HCT116 (cell line): ENCODE results near the gene PPM1H. TPM values are rescaled to one million over a fixed set of nuclear protein-coding genes. Genes with fewer than 3 reads are reported as not detected.

Experiments
- ATAC-seq: fragments of 200-7000 bp; cut with Tn5 transposase; 2 replicates; pipeline ENCODE4 v1.9.1; 2020; ENCODE audit warnings: mild to moderate bottlenecking, moderate library complexity
- BruUV-seq: library from RNA; stranded (reverse); fragments of 400-500 nt; replicated peaks from 2 replicates; lab custom pipeline; 2021; lab: Mats Ljungman, UMichigan
- CTCF ChIA-PET: fragments of 300-600 bp; sonication (Branson Sonifier 250); formaldehyde crosslinking; loops from one replicate; lab custom pipeline; 2021; ENCODE audit warnings: antibody characterized with exemption; lab: Charles Lee
- POLR2A ChIA-PET: fragments of 300-600, 350-600 bp; sonication (Branson Sonifier 250); formaldehyde crosslinking; loops from one replicate; lab custom pipeline; 2021; ENCODE audit warnings: antibody characterized with exemption; lab: Charles Lee
- RAD21 ChIA-PET, 2 experiments: fragments of 300-600 bp; sonication (Branson Sonifier 250); formaldehyde crosslinking; loops; one replicate each; lab custom pipeline; 2023; ENCODE audit warnings: low total read pairs in 2 of 2; ENCODE audit not compliant: uncharacterized antibody in 2 of 2, unreplicated experiment in 2 of 2, low non-redundant PET in 1 of 2; lab: Charles Lee
- DNase-seq: peaks from one replicate; pipeline ENCODE4 v3.0.0-alpha.2; 2010; ENCODE audit warnings: low read depth, low spot score
- H2AFZ ChIP-seq: fragments of 200-600 bp; shearing (Covaris generic), sonication (generic); 2 replicates; pipeline ENCODE4 v1.6.1; 2017; ENCODE audit warnings: low read depth, mixed run types, mixed read lengths, antibody characterized with exemption, low read length; ENCODE audit not compliant: poor library complexity, severe bottlenecking
- H3K27ac ChIP-seq: 2 replicates; pipeline ENCODE4 v1.5.1; 2012; ENCODE audit warnings: low read depth, low read length
- H3K27me3 ChIP-seq: fragments of 200-600 bp; sonication (generic); 2 replicates; pipeline ENCODE4 v1.6.1; 2016; ENCODE audit warnings: mixed run types, low read length, mixed read lengths; ENCODE audit not compliant: insufficient read depth
- H3K36me3 ChIP-seq, 2 experiments: fragments of 200-500 bp in 1 of 2; fragments of 200-600 bp in 1 of 2; sonication (Bioruptor generic) in 1 of 2; sonication (generic) in 1 of 2; 2 replicates each; pipeline versions ENCODE4 v1.5.1 to v1.6.1; 2014 to 2016; ENCODE audit warnings: low read length in 2 of 2, inconsistent platforms in 1 of 2, mixed read lengths in 1 of 2, mixed run types in 1 of 2; ENCODE audit not compliant: insufficient read depth in 2 of 2, control insufficient read depth in 1 of 2
- H3K4me1 ChIP-seq, 2 experiments: fragments of 200-600 bp in 1 of 2; sonication (generic) in 1 of 2; 2 replicates each; pipeline versions ENCODE4 v1.5.1 to v1.6.1; 2012 to 2017; ENCODE audit warnings: low read length in 2 of 2, inconsistent platforms in 1 of 2, mild to moderate bottlenecking in 1 of 2, mixed read lengths in 1 of 2, mixed run types in 1 of 2, moderate library complexity in 1 of 2; ENCODE audit not compliant: insufficient read depth in 2 of 2, control insufficient read depth in 1 of 2
- H3K4me2 ChIP-seq: fragments of 200-600 bp; sonication (generic); 2 replicates; pipeline ENCODE4 v1.6.1; 2017; ENCODE audit warnings: mixed run types, low read length, mixed read lengths
- H3K4me3 ChIP-seq, 2 experiments: fragments of 200-600 bp in 1 of 2; sonication (generic) in 1 of 2; replicated peaks in 1 of 2; 2 replicates each; pipeline ENCODE4 v1.5.1; 2011 to 2016; ENCODE audit warnings: low read length in 2 of 2, control low read depth in 1 of 2, low read depth in 1 of 2, mild to moderate bottlenecking in 1 of 2, mixed read lengths in 1 of 2, mixed run types in 1 of 2
- H3K79me2 ChIP-seq: fragments of 200-600 bp; sonication (generic); 2 replicates; pipeline ENCODE4 v1.6.1; 2017; ENCODE audit warnings: mild to moderate bottlenecking, mixed run types, low read length, moderate library complexity, mixed read lengths; ENCODE audit not compliant: insufficient read depth
- H3K9ac ChIP-seq: fragments of 200-600 bp; sonication (generic); 2 replicates; pipeline ENCODE4 v1.6.1; 2016; ENCODE audit warnings: low read length, mixed read lengths
- H3K9me2 ChIP-seq: fragments of 200-600 bp; sonication (generic), shearing (Covaris generic); 2 replicates; pipeline ENCODE4 v1.6.1; 2017; ENCODE audit warnings: mixed run types, mild to moderate bottlenecking, moderate library complexity; ENCODE audit not compliant: insufficient read depth
- H3K9me3 ChIP-seq, 2 experiments: fragments of 200-500 bp in 1 of 2; fragments of 200-600 bp in 1 of 2; sonication (Bioruptor generic) in 1 of 2; sonication (generic) in 1 of 2; 2 replicates each; pipeline ENCODE4 v1.6.1; 2014 to 2017; ENCODE audit warnings: low read length in 2 of 2, mixed read lengths in 2 of 2, inconsistent platforms in 1 of 2, low read depth in 1 of 2, mild to moderate bottlenecking in 1 of 2, mixed run types in 1 of 2, moderate library complexity in 1 of 2; ENCODE audit not compliant: control insufficient read depth in 1 of 2, insufficient read depth in 1 of 2
- H4K20me1 ChIP-seq: fragments of 200-600 bp; sonication (generic), shearing (Covaris generic); 2 replicates; pipeline ENCODE4 v1.6.1; 2017; ENCODE audit warnings: mixed run types, mild to moderate bottlenecking, moderate library complexity; ENCODE audit not compliant: insufficient read depth
- CBX3 ChIP-seq: IDR thresholded peaks from 2 replicates; pipeline ENCODE4 v1.6.1; 2012; ENCODE audit warnings: low read depth
- CEBPB ChIP-seq: IDR thresholded peaks from 2 replicates; pipeline ENCODE4 v1.6.1; 2012; ENCODE audit warnings: low read depth
- EGR1 ChIP-seq: IDR thresholded peaks from 2 replicates; pipeline ENCODE4 v1.6.1; 2012; ENCODE audit warnings: low read depth
- ELF1 ChIP-seq: IDR thresholded peaks from 2 replicates; pipeline ENCODE4 v1.6.1; 2012; ENCODE audit warnings: low read depth, borderline replicate concordance
- EZH2phosphoT487 ChIP-seq: fragments of 200-600 bp; IDR thresholded peaks from 2 replicates; pipeline ENCODE4 v1.6.1; 2018; ENCODE audit warnings: antibody characterized with exemption, borderline replicate concordance
- FOSL1 ChIP-seq: IDR thresholded peaks from 2 replicates; pipeline ENCODE4 v1.6.1; 2012; ENCODE audit warnings: low read depth
- JUND ChIP-seq: IDR thresholded peaks from 2 replicates; pipeline ENCODE4 v1.6.1; 2012
- POLR2A ChIP-seq: IDR thresholded peaks from 2 replicates; pipeline ENCODE4 v1.7.0; 2011; ENCODE audit warnings: borderline replicate concordance; ENCODE audit not compliant: insufficient read depth, insufficient read length; ENCODE audit errors: extremely low read depth
- POLR2AphosphoS5 ChIP-seq: IDR thresholded peaks from 2 replicates; pipeline ENCODE4 v1.6.1; 2011; ENCODE audit warnings: mild to moderate bottlenecking, low read depth, low read length, moderate library complexity
- RAD21 ChIP-seq: IDR thresholded peaks from 2 replicates; pipeline ENCODE4 v1.6.1; 2012; ENCODE audit warnings: low read depth, mild to moderate bottlenecking
- SIN3A ChIP-seq: IDR thresholded peaks from 2 replicates; pipeline ENCODE4 v1.6.1; 2012; ENCODE audit warnings: low read depth
- SP1 ChIP-seq: IDR thresholded peaks from 2 replicates; pipeline ENCODE4 v1.6.1; 2012; ENCODE audit warnings: low read depth
- SRF ChIP-seq: IDR thresholded peaks from 2 replicates; pipeline ENCODE4 v1.6.1; 2012; ENCODE audit warnings: low read depth
- TCF7L2 ChIP-seq: IDR thresholded peaks from 2 replicates; pipeline ENCODE4 v1.7.0; 2011; ENCODE audit warnings: borderline replicate concordance, inconsistent platforms; ENCODE audit not compliant: insufficient read depth, insufficient read length; ENCODE audit errors: extremely low read depth
- YY1 ChIP-seq: IDR thresholded peaks from 2 replicates; pipeline ENCODE4 v1.6.1; 2011; ENCODE audit warnings: low read length, low read depth, moderate library complexity, mild to moderate bottlenecking; ENCODE audit not compliant: insufficient replicate concordance; ENCODE audit errors: extremely low read depth
- ZFX ChIP-seq: fragments of 450-650 bp; IDR thresholded peaks from 2 replicates; pipeline ENCODE4 v1.6.1; 2017
- ZNF274 ChIP-seq: fragments of 200-500 bp; sonication (Bioruptor generic); IDR thresholded peaks from 2 replicates; pipeline ENCODE4 v1.6.1; 2014; ENCODE audit warnings: mild to moderate bottlenecking, low read depth, low read length, inconsistent platforms
- intact Hi-C: fragments of 100-400 bp; cut with micrococcal nuclease; formaldehyde crosslinking; loops from 2 replicates; pipeline ENCODE4 v1.10.0; 2022
- total RNA-seq: library from RNA; stranded (reverse); gene quantifications from one replicate; pipeline ENCODE4 v1.2.1, GENCODE V29; 2021; ENCODE audit not compliant: unreplicated experiment
- TF ChIP-seq, protein P1 (sequence below): IDR thresholded peaks from 2 replicates; pipeline ENCODE4 v1.6.1; 2011; ENCODE audit warnings: mild to moderate bottlenecking, low read length, moderate library complexity; ENCODE audit not compliant: insufficient replicate concordance; ENCODE audit errors: extremely low read depth
- TF ChIP-seq, protein P2 (sequence below): IDR thresholded peaks from 2 replicates; pipeline ENCODE4 v1.6.1; 2012
- TF ChIP-seq, protein P3 (sequence below): IDR thresholded peaks from 2 replicates; pipeline ENCODE4 v1.6.1; 2012

Gene PPM1H
- total RNA-seq, 1 experiment from 2014 or later: 8.0 TPM

DNA sequence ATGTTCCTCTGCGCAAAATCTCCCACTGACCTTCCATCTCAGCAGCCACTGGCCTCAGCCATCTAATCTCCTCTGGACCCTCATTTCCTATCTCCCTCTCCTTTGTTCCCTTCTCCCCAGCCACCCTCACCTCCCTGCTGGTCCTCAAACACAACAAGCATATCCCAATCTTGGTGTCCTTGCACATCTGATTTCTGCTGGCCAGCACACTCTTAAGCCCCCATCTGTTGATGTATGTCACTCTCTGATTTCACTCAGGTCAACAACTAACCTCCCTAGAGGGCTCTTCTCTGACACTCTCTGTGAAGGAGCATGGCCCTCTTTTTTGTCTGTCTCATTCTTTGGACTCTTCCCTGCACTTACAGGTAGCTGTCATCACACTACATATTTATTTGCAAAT, 25.6 kb downstream of the PPM1H start:
- CTCF ChIA-PET: no interaction called here
- ATAC-seq (no peak), DNase-seq (no peak)
- TF ChIP-seq, protein P1, sequence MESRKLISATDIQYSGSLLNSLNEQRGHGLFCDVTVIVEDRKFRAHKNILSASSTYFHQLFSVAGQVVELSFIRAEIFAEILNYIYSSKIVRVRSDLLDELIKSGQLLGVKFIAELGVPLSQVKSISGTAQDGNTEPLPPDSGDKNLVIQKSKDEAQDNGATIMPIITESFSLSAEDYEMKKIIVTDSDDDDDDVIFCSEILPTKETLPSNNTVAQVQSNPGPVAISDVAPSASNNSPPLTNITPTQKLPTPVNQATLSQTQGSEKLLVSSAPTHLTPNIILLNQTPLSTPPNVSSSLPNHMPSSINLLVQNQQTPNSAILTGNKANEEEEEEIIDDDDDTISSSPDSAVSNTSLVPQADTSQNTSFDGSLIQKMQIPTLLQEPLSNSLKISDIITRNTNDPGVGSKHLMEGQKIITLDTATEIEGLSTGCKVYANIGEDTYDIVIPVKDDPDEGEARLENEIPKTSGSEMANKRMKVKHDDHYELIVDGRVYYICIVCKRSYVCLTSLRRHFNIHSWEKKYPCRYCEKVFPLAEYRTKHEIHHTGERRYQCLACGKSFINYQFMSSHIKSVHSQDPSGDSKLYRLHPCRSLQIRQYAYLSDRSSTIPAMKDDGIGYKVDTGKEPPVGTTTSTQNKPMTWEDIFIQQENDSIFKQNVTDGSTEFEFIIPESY: no peak
- TF ChIP-seq, protein P2, sequence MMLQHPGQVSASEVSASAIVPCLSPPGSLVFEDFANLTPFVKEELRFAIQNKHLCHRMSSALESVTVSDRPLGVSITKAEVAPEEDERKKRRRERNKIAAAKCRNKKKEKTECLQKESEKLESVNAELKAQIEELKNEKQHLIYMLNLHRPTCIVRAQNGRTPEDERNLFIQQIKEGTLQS: no peak
- TF ChIP-seq SP1 (no peak), CEBPB (no peak), FOSL1 (no peak), POLR2A (no peak), SIN3A (no peak), EGR1 (no peak), YY1 (no peak), CBX3 (no peak), SRF (no peak), TCF7L2 (no peak), RAD21 (no peak), EZH2phosphoT487 (no peak), ELF1 (no peak), ZFX (no peak), JUND (no peak), ZNF274 (no peak), POLR2AphosphoS5 (no peak)
- TF ChIP-seq, protein P3, sequence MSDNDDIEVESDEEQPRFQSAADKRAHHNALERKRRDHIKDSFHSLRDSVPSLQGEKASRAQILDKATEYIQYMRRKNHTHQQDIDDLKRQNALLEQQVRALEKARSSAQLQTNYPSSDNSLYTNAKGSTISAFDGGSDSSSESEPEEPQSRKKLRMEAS: no peak
- Histone ChIP-seq H3K9ac (no peak overlapping the region), H3K27ac (no peak overlapping the region), H3K4me1 (peaks cover 0 to 5% of the 10 kb centered on the region in 2 experiments; a peak in 1 of 4 replicates), H2AFZ (no peak overlapping the region), H3K27me3 (no peaks in the 10 kb centered on the region), H3K9me3 (no peaks in the 10 kb centered on the region), H3K4me2 (no peak overlapping the region), H3K36me3 (no peaks in the 10 kb centered on the region), H3K79me2 (no peaks in the 10 kb centered on the region), H3K4me3 (no peak overlapping the region), H3K9me2 (no peaks in the 10 kb centered on the region), H4K20me1 (no peaks in the 10 kb centered on the region)
- POLR2A ChIA-PET: no interaction called here
- BruUV-seq: no TSS peak
- intact Hi-C loops: no loop called here
- RAD21 ChIA-PET: no interaction called here
